DOHH2 (cell line): ENCODE data around the gene DNAAF3.

Experiments
- H3F3A ChIP-seq: fragments of 200-600 bp; sonication (generic), shearing (Covaris generic); 2 replicates; pipeline ENCODE4 v1.6.0; 2016; ENCODE audit warnings: antibody characterized with exemption, mild to moderate bottlenecking; ENCODE audit not compliant: control insufficient read depth, insufficient read depth
- H3K27ac ChIP-seq: fragments of 200-600 bp; sonication (generic); 2 replicates; pipeline ENCODE4 v1.5.1; 2014; ENCODE audit warnings: low read depth, mild to moderate bottlenecking, low read length, moderate library complexity
- H3K27me3 ChIP-seq: fragments of 200-600 bp; sonication (generic); 2 replicates; pipeline ENCODE4 v1.6.1; 2014; ENCODE audit warnings: mild to moderate bottlenecking, low read length, mixed read lengths; ENCODE audit not compliant: control insufficient read depth
- H3K36me3 ChIP-seq: fragments of 200-600 bp; sonication (generic); 2 replicates; pipeline ENCODE4 v1.6.1; 2014; ENCODE audit warnings: mild to moderate bottlenecking, low read length, moderate library complexity, mixed read lengths; ENCODE audit not compliant: control insufficient read depth
- H3K4me1 ChIP-seq: fragments of 200-600 bp; sonication (generic); 2 replicates; pipeline ENCODE4 v1.6.1; 2014; ENCODE audit warnings: mild to moderate bottlenecking, low read length, mixed read lengths; ENCODE audit not compliant: control insufficient read depth
- H3K4me2 ChIP-seq: fragments of 200-600 bp; sonication (generic); 2 replicates; pipeline ENCODE4 v1.6.0; 2014; ENCODE audit warnings: mild to moderate bottlenecking, low read length, moderate library complexity
- H3K4me3 ChIP-seq: fragments of 200-600 bp; sonication (generic); 2 replicates; pipeline ENCODE4 v1.5.1; 2014; ENCODE audit warnings: mild to moderate bottlenecking, low read length, mixed read lengths
- H3K79me2 ChIP-seq: fragments of 200-600 bp; sonication (generic); 2 replicates; pipeline ENCODE4 v1.6.1; 2014; ENCODE audit warnings: mild to moderate bottlenecking, low read length, mixed read lengths; ENCODE audit not compliant: control insufficient read depth
- H3K9me2 ChIP-seq: fragments of 200-600 bp; sonication (generic); replicated peaks from 2 replicates; pipeline ENCODE4 v1.6.1; 2014; ENCODE audit warnings: mild to moderate bottlenecking, low read length, mixed read lengths; ENCODE audit not compliant: control insufficient read depth
- H3K9me3 ChIP-seq: fragments of 200-600 bp; sonication (generic); 2 replicates; pipeline ENCODE4 v1.6.1; 2014; ENCODE audit warnings: antibody characterized with exemption, low read length, mixed read lengths; ENCODE audit not compliant: control insufficient read depth, insufficient read depth
- H4K20me1 ChIP-seq: fragments of 200-600 bp; sonication (generic); 2 replicates; pipeline ENCODE4 v1.6.0; 2014; ENCODE audit warnings: low read depth, mild to moderate bottlenecking, antibody characterized with exemption, low read length, moderate library complexity; ENCODE audit not compliant: control insufficient read depth, insufficient read depth
- CTCF ChIP-seq: fragments of 200-600 bp; sonication (generic); IDR thresholded peaks from one replicate; pipeline ENCODE4 v1.5.1; 2014; ENCODE audit warnings: antibody characterized with exemption, mild to moderate bottlenecking, low read depth, low read length; ENCODE audit not compliant: poor library complexity, severe bottlenecking
- EZH2phosphoT487 ChIP-seq: fragments of 200-600 bp; sonication (generic); IDR thresholded peaks from 2 replicates; pipeline ENCODE4 v1.6.1; 2017; ENCODE audit warnings: borderline replicate concordance, mild to moderate bottlenecking, antibody characterized with exemption, low read length, moderate library complexity, mixed read lengths

The DNAAF3 gene

GRCh38 chr19:55188625-55189024 is 22.2 kb upstream of the DNAAF3 start:
- no peaks in the 10 kb centered on the region for H3K79me2 ChIP-seq
- H3K27ac ChIP-seq = no peak overlapping the region
- H3K4me3 ChIP-seq = no peak overlapping the region
- H4K20me1 ChIP-seq = no peaks in the 10 kb centered on the region
- no peak overlapping the region for H3K4me2 ChIP-seq
- H3K9me3 ChIP-seq = no peaks in the 10 kb centered on the region
- no peaks in the 10 kb centered on the region for H3K27me3 ChIP-seq
- no peak for TF ChIP-seq EZH2phosphoT487
- TF ChIP-seq CTCF = no peak
- no peaks in the 10 kb centered on the region for H3K36me3 ChIP-seq
- no peaks in the 10 kb centered on the region for H3K4me1 ChIP-seq
- H3F3A ChIP-seq = no peaks in the 10 kb centered on the region
- H3K9me2 ChIP-seq = no peaks in the 10 kb centered on the region

- H3K27me3 ChIP-seq = peaks cover 10% of the 10 kb centered on the region
- no peaks in the 10 kb centered on the region for H3F3A ChIP-seq
- no peak overlapping the region for H3K4me3 ChIP-seq
- H3K79me2 ChIP-seq = no peaks in the 10 kb centered on the region
- TF ChIP-seq CTCF (no peak), EZH2phosphoT487 (no peak)
- H3K27ac ChIP-seq = no peak overlapping the region
- no peak overlapping the region for H3K4me2 ChIP-seq
- no peaks in the 10 kb centered on the region for H3K9me2 ChIP-seq
- H4K20me1 ChIP-seq = no peaks in the 10 kb centered on the region
- H3K36me3 ChIP-seq = no peaks in the 10 kb centered on the region
- H3K4me1 ChIP-seq = no peaks in the 10 kb centered on the region
- H3K9me3 ChIP-seq = no peaks in the 10 kb centered on the region
Measured at GRCh38 chr19:55186080-55186479, 19.7 kb upstream of the DNAAF3 start.

- no peak overlapping the region for H3K4me3 ChIP-seq
- H3K9me3 ChIP-seq = peaks cover 1% of the 10 kb centered on the region; the same call in 1 of the 2 replicates
- peaks cover 27% of the 10 kb centered on the region for H3K27me3 ChIP-seq
- TF ChIP-seq CTCF (no peak), EZH2phosphoT487 (no peak)
- H3F3A ChIP-seq = no peaks in the 10 kb centered on the region
- no peaks in the 10 kb centered on the region for H3K36me3 ChIP-seq
- no peaks in the 10 kb centered on the region; the same call in 1 of the 2 replicates for H4K20me1 ChIP-seq
- no peak overlapping the region for H3K27ac ChIP-seq
- H3K9me2 ChIP-seq = no peaks in the 10 kb centered on the region
- H3K79me2 ChIP-seq = no peaks in the 10 kb centered on the region
- no peak overlapping the region for H3K4me2 ChIP-seq
- peaks cover 21% of the 10 kb centered on the region for H3K4me1 ChIP-seq
Measured at GRCh38 chr19:55181740-55182139, 15.3 kb upstream of the DNAAF3 start.
